HepG2 (cell line): ENCODE results near the gene ATP13A5.

ENCODE experiments used
- JUND ChIP-seq: sonication (generic); formaldehyde crosslinking; IDR thresholded peaks from 2 replicates; pipeline ENCODE4 v1.8.0; 2022; ENCODE audit warnings: mild to moderate bottlenecking, missing genetic modification reagents
- PPARG ChIP-seq: conservative IDR thresholded peaks from 2 replicates; pipeline ENCODE4 v1.6.1; 2016; ENCODE audit warnings: missing biosample characterization, missing genetic modification reagents
- TIGD3 ChIP-seq: sonication (generic); formaldehyde crosslinking; IDR thresholded peaks from 2 replicates; pipeline ENCODE4 v1.5.1; 2020; ENCODE audit warnings: mild to moderate bottlenecking, missing genetic modification reagents, borderline replicate concordance
- ZC3H13 ChIP-seq: sonication (generic); formaldehyde crosslinking; IDR thresholded peaks from 2 replicates; pipeline ENCODE4 v1.8.1; 2023; ENCODE audit warnings: mild to moderate bottlenecking, missing genetic modification reagents, moderate library complexity
- ZKSCAN8 ChIP-seq: IDR thresholded peaks from 2 replicates; pipeline ENCODE4 v1.6.1; 2016; ENCODE audit warnings: borderline replicate concordance, missing genetic modification reagents, missing compliant biosample characterization
- ZNF709 ChIP-seq: sonication (generic); formaldehyde crosslinking; IDR thresholded peaks from 2 replicates; pipeline ENCODE4 v1.5.0; 2020; ENCODE audit warnings: mild to moderate bottlenecking, missing genetic modification reagents

DNA sequence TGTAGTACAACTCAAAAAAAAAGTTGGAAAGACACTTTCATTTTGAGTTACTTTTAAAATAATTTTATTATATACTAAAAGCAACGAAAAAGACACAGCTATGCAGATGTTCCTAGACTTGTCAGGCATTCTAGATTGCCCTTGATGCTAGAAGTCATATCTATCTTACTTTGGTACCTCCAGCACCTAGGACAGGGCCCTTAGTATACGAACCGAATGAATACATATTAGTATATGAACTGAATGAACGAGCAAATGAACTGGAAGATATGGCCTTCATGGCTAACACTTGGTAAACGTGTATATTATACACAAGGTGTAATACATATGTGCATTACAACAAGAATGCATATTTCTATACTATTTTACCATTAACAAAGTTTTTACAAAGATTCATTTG lies 24.1 kb downstream of the ATP13A5 start:
- TF ChIP-seq PPARG (CRISPR knock-in tag) (no peak), JUND (CRISPR knock-in tag) (no peak), ZKSCAN8 (no peak), ZNF709 (CRISPR knock-in tag) (no peak), ZC3H13 (CRISPR knock-in tag) (no peak), TIGD3 (CRISPR knock-in tag) (no peak)
